ENCODE results near the gene TMF1.

DNA sequence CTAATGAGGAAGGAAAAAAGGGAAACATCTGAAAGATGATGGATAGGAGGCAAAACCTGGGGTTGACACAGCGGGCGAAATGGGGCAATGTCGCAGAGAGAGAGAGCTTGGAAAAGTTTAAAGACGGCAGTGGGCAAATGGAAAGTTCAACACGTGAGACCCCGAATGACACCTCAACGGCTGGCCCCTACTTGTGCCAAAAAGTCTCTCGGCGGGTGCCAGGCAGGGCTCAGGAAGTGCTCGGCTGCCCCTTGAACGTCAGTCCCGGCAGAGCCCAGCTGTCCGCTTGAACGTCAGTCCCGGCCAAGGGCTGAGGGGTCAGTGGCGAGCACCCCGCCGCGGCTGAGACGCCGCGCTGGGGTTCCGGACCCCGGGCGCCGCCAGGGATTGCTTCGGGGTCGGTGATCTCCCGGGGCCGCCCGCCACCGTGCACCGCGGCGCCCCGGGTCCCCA, 39.3 kb downstream of the TMF1 start:
- TF ChIP-seq, protein P1, sequence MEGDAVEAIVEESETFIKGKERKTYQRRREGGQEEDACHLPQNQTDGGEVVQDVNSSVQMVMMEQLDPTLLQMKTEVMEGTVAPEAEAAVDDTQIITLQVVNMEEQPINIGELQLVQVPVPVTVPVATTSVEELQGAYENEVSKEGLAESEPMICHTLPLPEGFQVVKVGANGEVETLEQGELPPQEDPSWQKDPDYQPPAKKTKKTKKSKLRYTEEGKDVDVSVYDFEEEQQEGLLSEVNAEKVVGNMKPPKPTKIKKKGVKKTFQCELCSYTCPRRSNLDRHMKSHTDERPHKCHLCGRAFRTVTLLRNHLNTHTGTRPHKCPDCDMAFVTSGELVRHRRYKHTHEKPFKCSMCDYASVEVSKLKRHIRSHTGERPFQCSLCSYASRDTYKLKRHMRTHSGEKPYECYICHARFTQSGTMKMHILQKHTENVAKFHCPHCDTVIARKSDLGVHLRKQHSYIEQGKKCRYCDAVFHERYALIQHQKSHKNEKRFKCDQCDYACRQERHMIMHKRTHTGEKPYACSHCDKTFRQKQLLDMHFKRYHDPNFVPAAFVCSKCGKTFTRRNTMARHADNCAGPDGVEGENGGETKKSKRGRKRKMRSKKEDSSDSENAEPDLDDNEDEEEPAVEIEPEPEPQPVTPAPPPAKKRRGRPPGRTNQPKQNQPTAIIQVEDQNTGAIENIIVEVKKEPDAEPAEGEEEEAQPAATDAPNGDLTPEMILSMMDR (conservative IDR thresholded peaks at IDR 0.05; ENCODE audit: low read depth, low read length), result no peak
- TF ChIP-seq EZH2 (IDR thresholded peaks at IDR 0.05; ENCODE audit: borderline replicate concordance, low read depth, low read length, poor library complexity, severe bottlenecking), result no peak

All from A673 (cell line).